AG10803 (cell line): ENCODE data around the gene OTULINL.

ENCODE experiments used
- DNase-seq: peaks from one replicate; pipeline ENCODE4 v3.0.0; 2010; ENCODE audit warnings: low read depth
- H3K4me3 ChIP-seq: 2 replicates; pipeline ENCODE4 v1.5.1; 2011; ENCODE audit warnings: mild to moderate bottlenecking, low read length, control low read depth
- TF ChIP-seq, protein P1 (sequence below): conservative IDR thresholded peaks from 2 replicates; pipeline ENCODE4 v1.5.1; 2011; ENCODE audit warnings: mild to moderate bottlenecking, low read length, control low read depth, inconsistent platforms

OTULINL gene

DNA sequence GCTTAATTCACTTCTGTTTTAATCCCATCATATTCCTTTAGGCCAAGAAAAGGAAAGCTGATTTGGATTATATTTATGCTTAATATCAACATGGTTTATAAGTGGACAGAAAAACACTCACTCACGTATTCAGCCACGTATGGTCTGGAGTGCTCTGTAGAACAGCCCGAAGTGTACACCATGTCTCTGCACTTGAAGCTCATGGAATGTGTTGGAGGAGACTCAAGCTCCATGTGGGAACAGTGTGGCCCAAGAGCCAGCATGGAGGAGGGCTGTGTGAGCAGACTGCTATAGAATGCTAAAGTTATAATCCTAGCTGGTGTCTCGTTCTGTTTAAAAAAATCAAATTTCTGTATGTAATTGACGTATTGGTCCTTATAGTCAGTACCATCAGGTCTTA lies 32.9 kb downstream of the OTULINL start:
- no peak for DNase-seq
- TF ChIP-seq, protein P1, sequence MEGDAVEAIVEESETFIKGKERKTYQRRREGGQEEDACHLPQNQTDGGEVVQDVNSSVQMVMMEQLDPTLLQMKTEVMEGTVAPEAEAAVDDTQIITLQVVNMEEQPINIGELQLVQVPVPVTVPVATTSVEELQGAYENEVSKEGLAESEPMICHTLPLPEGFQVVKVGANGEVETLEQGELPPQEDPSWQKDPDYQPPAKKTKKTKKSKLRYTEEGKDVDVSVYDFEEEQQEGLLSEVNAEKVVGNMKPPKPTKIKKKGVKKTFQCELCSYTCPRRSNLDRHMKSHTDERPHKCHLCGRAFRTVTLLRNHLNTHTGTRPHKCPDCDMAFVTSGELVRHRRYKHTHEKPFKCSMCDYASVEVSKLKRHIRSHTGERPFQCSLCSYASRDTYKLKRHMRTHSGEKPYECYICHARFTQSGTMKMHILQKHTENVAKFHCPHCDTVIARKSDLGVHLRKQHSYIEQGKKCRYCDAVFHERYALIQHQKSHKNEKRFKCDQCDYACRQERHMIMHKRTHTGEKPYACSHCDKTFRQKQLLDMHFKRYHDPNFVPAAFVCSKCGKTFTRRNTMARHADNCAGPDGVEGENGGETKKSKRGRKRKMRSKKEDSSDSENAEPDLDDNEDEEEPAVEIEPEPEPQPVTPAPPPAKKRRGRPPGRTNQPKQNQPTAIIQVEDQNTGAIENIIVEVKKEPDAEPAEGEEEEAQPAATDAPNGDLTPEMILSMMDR = no peak
- H3K4me3 ChIP-seq = no peak overlapping the region

DNA sequence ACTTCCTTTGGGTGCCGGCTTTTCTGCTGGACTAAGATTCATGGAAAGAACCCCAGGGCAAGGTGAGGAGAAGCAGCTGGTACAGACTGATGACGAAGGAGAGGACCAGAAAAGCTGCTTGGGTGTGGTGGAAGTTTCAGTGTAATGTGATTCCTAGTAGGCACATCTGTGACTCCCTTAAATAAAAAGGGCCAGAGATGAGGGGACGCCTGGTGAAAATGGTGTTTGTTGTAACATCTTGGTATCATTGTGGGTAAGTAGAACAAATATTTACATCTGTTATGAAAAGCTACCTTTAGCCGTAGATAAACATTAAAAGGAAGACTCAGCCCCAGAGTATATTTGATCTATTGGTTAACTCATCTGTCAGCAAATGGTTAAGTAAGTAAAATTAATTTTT lies 33.8 kb downstream of the OTULINL start:
- TF ChIP-seq, protein P1 = no peak
- DNase-seq = no peak

DNA sequence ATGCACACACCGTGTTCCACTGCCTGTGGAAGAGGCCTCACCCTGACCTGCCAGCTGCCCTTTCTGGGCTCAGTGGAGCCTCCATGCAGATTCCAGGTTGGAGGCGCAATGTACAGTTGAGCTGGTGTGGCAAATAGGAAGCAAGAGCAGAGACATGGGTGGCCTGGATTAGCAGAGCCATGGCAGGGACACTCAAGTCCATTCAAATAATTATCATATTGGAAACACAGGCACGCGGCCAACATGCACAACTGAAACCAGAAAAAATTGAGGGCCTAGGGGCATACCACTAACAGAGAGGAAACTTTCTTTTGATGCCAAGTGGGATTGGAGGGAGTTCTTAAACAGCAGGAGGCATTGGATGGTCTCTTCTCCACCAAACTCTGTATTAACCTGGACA lies 35.8 kb downstream of the OTULINL start:
- TF ChIP-seq, protein P1 = no peak
- no peak overlapping the region for H3K4me3 ChIP-seq
- no peak for DNase-seq

More for the DNA sequence above, 33.8 kb downstream of the OTULINL start:
- no peak overlapping the region for H3K4me3 ChIP-seq

DNA sequence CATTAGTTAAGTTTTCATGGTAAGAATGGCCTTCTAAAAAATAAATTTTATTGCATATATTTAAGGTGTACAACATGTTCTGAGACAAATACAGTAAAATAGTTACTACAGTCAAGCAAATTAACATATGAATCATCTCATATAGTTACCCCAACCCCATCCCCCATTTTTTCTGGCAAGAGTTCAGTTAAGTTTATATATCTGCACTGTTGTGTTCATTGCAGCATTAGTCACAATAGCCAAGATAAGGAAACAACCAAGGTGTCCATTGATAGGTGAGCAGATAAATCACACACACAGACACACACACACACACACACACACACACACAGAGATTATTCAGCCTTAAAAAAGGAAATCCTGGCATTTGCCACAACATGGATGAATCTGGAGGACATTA lies 45.7 kb downstream of the OTULINL start:
- TF ChIP-seq, protein P1 = no peak
- DNase-seq = no peak
- no peak overlapping the region for H3K4me3 ChIP-seq

DNA sequence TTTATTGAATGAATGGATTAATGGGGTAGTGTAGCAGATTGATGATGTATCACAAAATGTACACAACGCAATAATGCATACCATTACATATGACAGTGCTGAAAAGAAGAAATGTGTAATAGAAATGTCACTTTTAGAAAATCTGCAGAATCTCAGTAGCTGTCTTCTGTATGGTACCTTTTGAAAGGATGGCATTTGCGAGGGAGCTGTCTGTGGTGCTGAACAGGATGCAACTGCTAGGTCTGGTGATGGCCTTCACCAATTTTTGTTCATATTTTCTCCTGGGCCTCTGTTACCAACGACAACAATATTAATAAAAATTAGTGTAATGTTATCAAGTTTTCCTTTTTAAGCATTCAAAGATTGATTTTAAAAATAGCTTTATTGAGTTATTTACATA lies 46.8 kb downstream of the OTULINL start:
- TF ChIP-seq, protein P1 = no peak
- DNase-seq = peak; percentile 43
- H3K4me3 ChIP-seq = no peak overlapping the region

DNA sequence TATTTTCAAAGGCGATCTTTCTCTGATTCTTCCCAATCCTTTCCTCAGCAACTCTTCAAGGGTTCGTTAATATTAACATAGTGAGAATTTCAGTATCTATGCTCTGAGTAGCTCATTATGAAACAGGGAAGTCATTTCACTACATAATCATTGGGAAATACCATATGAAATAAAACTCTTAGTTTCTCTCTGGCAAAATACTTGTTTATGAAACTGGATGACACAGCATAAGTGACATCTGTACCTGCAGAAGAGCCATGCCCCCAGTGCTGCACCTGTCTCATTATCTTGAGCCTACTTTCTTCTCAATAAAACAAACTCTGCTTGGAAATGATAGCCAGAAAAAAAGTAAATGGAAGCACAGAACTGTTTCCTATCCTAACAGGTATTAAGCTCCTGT lies 49.1 kb downstream of the OTULINL start:
- DNase-seq = no peak
- H3K4me3 ChIP-seq = no peak overlapping the region
- TF ChIP-seq, protein P1 = no peak

DNA sequence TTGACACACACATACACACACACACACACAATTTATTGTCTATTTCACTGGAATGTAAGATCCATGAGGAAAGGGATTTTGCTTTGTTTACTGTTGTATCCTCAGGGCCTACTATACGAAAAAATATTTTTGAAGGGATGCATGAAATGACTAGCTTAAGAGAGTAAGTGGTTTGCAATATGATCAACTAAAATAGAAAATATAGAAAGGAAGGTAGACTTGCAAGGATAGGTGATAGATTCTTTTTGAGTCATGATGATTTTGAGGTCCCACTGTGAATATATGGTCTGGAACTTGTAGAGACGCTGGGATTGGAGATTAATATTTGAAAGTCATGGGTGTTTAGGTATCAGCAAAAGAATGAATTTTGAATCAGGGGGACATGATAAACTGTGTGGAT lies 54.1 kb downstream of the OTULINL start:
- H3K4me3 ChIP-seq = no peak overlapping the region
- TF ChIP-seq, protein P1 = no peak
- DNase-seq = no peak
